Left ventricle myocardium inferior (tissue), 1 donor: ENCODE results near the gene RHCG. TPM values are rescaled to one million over a fixed set of nuclear protein-coding genes. Genes with fewer than 3 reads are reported as not detected.

ENCODE experiments used
- DNase-seq: peaks from one replicate; pipeline ENCODE4 v3.0.0-alpha.2; 2020
- H3K27ac ChIP-seq: fragments of 200-600 bp; replicated peaks from 2 replicates; pipeline ENCODE4 v1.8.0; 2021
- H3K27me3 ChIP-seq: fragments of 200-600 bp; 2 replicates; pipeline ENCODE4 v1.8.0; 2021; ENCODE audit warnings: low read depth
- H3K36me3 ChIP-seq: fragments of 200-600 bp; 2 replicates; pipeline ENCODE4 v1.8.0; 2021
- H3K4me1 ChIP-seq: fragments of 200-600 bp; 2 replicates; pipeline ENCODE4 v1.8.0; 2021
- H3K4me3 ChIP-seq: fragments of 200-600 bp; 2 replicates; pipeline ENCODE4 v1.8.0; 2021; ENCODE audit warnings: mild to moderate bottlenecking, moderate library complexity
- H3K9me3 ChIP-seq: fragments of 200-600 bp; replicated peaks from 2 replicates; pipeline ENCODE4 v1.8.0; 2021
- intact Hi-C: fragments of 100-400 bp; cut with micrococcal nuclease; formaldehyde crosslinking; loops from one replicate; pipeline ENCODE4 v1.11.0; 2022
- total RNA-seq: library from RNA; stranded (reverse); fragmentation: NEBNext Ultra II Directional; extraction: Animal tissue kit (Norgen Biotek cat#: 25700); gene quantifications from one replicate; pipeline ENCODE4 v1.2.1, GENCODE V29; 2021
- TF ChIP-seq, protein P1 (sequence below): fragments of 200-600 bp; IDR thresholded peaks from 2 replicates; pipeline ENCODE4 v1.8.0; 2021; ENCODE audit warnings: antibody characterized with exemption, mild to moderate bottlenecking, borderline replicate concordance
- donor health status: DM: no; HTN: yes; CAD: no; lungs with severe emphysema.

The RHCG gene
- total RNA-seq, 1 donor from 2014 or later: 0.22 TPM

DNA sequence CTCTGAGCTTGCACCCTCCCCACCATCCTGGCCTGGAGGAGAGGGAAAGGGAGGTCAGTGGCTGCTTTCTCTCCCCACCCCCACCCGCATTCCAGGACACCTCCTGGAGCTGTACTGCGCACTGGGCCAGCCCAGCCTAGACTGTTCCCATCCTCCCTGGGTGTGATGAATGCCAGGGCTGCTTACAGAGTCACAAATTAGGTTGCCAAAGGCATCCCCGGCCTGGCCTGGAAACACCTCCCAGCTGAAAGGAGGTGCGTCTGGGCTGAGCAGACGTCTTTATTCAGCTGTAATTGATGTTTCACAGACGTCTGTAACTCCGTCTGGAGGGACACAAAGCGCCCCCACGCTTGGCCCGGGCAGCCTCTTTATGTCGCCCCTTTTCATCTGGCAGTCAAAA is 47.6 kb downstream of the RHCG start:
- intact Hi-C loops: no loop called here
- TF ChIP-seq, protein P1, sequence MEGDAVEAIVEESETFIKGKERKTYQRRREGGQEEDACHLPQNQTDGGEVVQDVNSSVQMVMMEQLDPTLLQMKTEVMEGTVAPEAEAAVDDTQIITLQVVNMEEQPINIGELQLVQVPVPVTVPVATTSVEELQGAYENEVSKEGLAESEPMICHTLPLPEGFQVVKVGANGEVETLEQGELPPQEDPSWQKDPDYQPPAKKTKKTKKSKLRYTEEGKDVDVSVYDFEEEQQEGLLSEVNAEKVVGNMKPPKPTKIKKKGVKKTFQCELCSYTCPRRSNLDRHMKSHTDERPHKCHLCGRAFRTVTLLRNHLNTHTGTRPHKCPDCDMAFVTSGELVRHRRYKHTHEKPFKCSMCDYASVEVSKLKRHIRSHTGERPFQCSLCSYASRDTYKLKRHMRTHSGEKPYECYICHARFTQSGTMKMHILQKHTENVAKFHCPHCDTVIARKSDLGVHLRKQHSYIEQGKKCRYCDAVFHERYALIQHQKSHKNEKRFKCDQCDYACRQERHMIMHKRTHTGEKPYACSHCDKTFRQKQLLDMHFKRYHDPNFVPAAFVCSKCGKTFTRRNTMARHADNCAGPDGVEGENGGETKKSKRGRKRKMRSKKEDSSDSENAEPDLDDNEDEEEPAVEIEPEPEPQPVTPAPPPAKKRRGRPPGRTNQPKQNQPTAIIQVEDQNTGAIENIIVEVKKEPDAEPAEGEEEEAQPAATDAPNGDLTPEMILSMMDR: no peak
- H3K4me3 ChIP-seq: no peak overlapping the region
- no peaks in the 10 kb centered on the region for H3K36me3 ChIP-seq
- no peak overlapping the region for H3K27ac ChIP-seq
- no peaks in the 10 kb centered on the region for H3K4me1 ChIP-seq
- peaks cover 99% of the 10 kb centered on the region for H3K27me3 ChIP-seq
- no peaks in the 10 kb centered on the region for H3K9me3 ChIP-seq
- DNase-seq: no peak

GRCh38 chr15:89447676-89448075 is 48.7 kb downstream of the RHCG start:
- Histone ChIP-seq H3K9me3 (no peaks in the 10 kb centered on the region), H3K4me3 (no peak overlapping the region), H3K27ac (no peak overlapping the region), H3K27me3 (peaks cover 99% of the 10 kb centered on the region), H3K4me1 (no peaks in the 10 kb centered on the region), H3K36me3 (no peaks in the 10 kb centered on the region)
- TF ChIP-seq, protein P1: no peak
- no peak for DNase-seq
- intact Hi-C loops: no loop called here

DNA sequence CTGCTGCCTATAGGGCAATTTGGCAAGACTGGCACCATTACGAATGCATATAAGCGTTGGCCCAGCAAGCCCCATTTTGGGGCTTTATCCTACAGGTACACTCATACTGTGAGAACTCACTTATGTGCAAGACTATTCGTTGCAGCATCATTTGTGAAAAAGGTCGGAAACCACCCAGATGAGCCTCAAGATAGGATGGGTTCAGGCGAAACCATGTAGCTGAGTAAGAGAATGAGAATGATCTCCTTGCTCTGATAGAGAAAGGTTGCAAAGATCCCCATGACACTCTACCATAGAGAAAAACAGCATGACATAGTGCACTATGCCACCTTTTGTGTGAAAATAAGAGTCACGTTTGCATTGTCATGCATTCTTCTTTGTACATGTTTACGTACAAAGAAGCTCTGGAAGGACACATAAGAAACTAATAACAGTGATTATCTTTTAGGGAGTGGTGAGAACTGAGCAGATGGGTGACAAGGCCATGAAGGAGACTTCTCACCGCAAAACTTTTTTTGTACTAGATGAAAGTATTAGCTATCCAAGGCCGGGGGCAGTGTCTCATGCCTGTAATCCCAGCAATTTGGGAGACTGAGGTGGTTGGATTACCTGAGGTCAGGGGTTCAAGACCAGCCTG is 50.0 kb downstream of the RHCG start:
- no peak overlapping the region for H3K4me3 ChIP-seq
- no peaks in the 10 kb centered on the region for H3K36me3 ChIP-seq
- no peaks in the 10 kb centered on the region for H3K4me1 ChIP-seq
- no peaks in the 10 kb centered on the region for H3K9me3 ChIP-seq
- intact Hi-C loops: no loop called here
- H3K27me3 ChIP-seq: peaks cover 99% of the 10 kb centered on the region
- DNase-seq: no peak
- TF ChIP-seq, protein P1: no peak
- H3K27ac ChIP-seq: no peak overlapping the region

DNA sequence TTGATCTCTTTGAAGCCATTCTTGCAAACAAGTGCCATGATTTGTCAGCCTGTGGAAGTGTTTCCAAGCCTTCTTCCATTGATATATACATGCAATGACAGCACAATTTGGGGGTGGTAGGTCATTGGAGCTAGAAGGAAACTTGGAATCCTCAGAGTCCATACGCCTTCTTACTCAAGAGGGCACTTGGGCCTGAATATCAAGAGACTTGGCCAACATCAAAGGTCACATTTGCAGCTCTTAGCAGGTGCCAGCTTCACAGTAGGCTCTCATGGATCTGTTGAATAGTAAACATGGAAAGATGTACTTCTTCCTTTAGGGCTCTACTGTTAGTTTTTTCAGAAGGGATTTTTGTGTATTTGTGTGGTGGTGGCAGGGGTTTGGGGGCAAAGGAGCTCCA is 50.9 kb downstream of the RHCG start:
- H3K4me3 ChIP-seq: no peak overlapping the region
- no peaks in the 10 kb centered on the region for H3K4me1 ChIP-seq
- H3K9me3 ChIP-seq: no peaks in the 10 kb centered on the region
- H3K27me3 ChIP-seq: peaks cover 99% of the 10 kb centered on the region
- intact Hi-C loops: no loop called here
- H3K36me3 ChIP-seq: no peaks in the 10 kb centered on the region
- TF ChIP-seq, protein P1: no peak
- DNase-seq: no peak
- H3K27ac ChIP-seq: no peak overlapping the region

DNA sequence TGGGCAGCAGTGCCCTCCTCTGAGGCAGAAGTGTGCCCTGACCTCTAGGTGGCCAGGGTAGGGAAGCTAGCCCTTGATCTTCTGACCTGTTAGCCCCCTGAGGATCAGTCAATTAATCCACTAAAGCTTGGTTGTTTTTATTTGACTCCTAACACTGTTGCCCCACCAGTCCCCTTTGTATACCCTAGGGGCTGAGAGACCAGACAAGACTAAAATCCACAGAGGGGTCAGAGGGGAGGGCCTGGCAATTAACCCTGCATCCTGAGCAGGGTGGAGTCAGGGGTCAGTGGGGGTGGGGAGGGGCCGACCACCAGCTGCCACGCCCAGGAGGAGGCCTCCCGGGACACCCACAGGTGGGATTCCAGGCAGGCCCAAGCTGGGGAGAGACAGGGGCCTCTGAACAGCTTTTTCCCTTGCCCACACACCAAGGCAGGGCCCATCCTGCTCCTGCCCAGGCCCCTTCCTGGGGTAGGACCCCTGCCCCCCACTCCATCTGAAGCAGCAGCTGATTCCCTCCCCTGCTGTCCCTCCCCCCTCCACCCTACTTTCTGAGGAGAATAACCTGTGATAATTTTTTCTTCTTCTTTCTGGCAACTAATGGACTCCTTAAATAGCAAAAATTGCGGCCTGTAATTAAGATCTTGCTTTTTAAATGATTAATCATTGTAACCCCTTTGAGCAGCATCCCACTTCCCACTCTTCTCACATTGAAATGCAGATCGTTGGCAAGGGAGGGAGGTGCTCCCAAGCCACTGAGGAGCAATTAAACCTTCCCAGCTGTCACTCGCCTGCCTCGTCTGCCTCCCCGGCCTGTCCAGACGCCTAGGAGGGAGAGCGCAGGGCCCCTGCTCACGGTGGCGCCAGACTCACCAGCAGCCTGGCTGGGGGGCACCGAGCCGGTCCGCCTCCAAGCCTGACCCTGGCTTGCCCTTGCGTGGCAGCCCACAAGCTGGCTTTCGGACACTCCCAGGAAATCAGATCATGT is 51.9 kb downstream of the RHCG start:
- DNase-seq: no peak
- TF ChIP-seq, protein P1: no peak
- Histone ChIP-seq H3K9me3 (no peaks in the 10 kb centered on the region), H3K27me3 (peaks cover 99% of the 10 kb centered on the region), H3K27ac (no peak overlapping the region), H3K4me3 (no peak overlapping the region), H3K4me1 (no peaks in the 10 kb centered on the region), H3K36me3 (no peaks in the 10 kb centered on the region)
- intact Hi-C loops: no loop called here
